ENCODE results near the gene RSPRY1. TPM values are rescaled to one million over a fixed set of nuclear protein-coding genes. Genes with fewer than 3 reads are reported as not detected.

The RSPRY1 gene
- total and polyA plus RNA-seq, 2 of the 8 experiments (the other 6 are each of a cell fraction or from before 2014, with no cell fraction given) = 11.5 to 32.5 TPM

- H4K20me1 ChIP-seq (replicated peaks in 1 of 2; ENCODE audit: control insufficient read depth in 1 of 2, insufficient read depth in 2 of 2, low read length in 2 of 2) = no peaks in the 10 kb centered on the region
- H2BK120ac ChIP-seq (replicated peaks; ENCODE audit: low read depth, low read length) = no peak overlapping the region
- H2AFZ ChIP-seq (ENCODE audit: low read length) = no peak overlapping the region
- H3K4me1 ChIP-seq (replicated peaks in 1 of 4; ENCODE audit: control insufficient read depth in 3 of 4, insufficient read depth in 4 of 4, low read length in 3 of 4) = peaks cover 0 to 5% (median 2%) of the 10 kb centered on the region in 4 experiments; a peak in 3 of 7 replicates
- DNase-seq (ENCODE audit: low read depth in 1 of 2, low spot score in 2 of 2) = no peak
- 0 out of 2 replicates have a peak overlapping the region, but pooled peaks have one; percentile 8 for H2BK15ac ChIP-seq (ENCODE audit: low read length)
- H3K4me2 ChIP-seq (ENCODE audit: insufficient read depth in 1 of 2, low read depth in 2 of 2, low read length in 2 of 2) = no peak overlapping the region
- no peaks in the 10 kb centered on the region for H3K79me1 ChIP-seq (ENCODE audit: low read depth, low read length)
- H3K27me3 ChIP-seq (replicated peaks in 1 of 4; ENCODE audit: control insufficient read depth in 3 of 4, extremely low read depth in 1 of 4, insufficient read depth in 3 of 4, low read length in 3 of 4) = no peaks in the 10 kb centered on the region
- H3K4ac ChIP-seq (replicated peaks; ENCODE audit: insufficient read length, low read depth, low read length) = no peak overlapping the region
- H3K56ac ChIP-seq (replicated peaks; ENCODE audit: insufficient read length, low read depth, low read length) = no peak overlapping the region
- no peak overlapping the region for H2BK12ac ChIP-seq (ENCODE audit: low read depth, low read length)
- no peaks in the 10 kb centered on the region for H3K9me3 ChIP-seq (ENCODE audit: insufficient read depth in 2 of 2, low read depth in 1 of 2, low read length in 1 of 2)
- no peak overlapping the region for H4K5ac ChIP-seq (ENCODE audit: insufficient read length, low read depth, low read length)
- no peak overlapping the region for H2BK20ac ChIP-seq (ENCODE audit: low read length)
- no peak overlapping the region for H4K8ac ChIP-seq (ENCODE audit: extremely low read depth, insufficient read depth, low read length)
- H3K23me2 ChIP-seq (ENCODE audit: low read depth, low read length) = no peaks in the 10 kb centered on the region
- H2AK5ac ChIP-seq (ENCODE audit: low read depth, low read length) = no peak overlapping the region
- H2BK5ac ChIP-seq (ENCODE audit: low read depth, low read length) = 0 out of 2 replicates have a peak overlapping the region, but pooled peaks have one; percentile 44
- no peak overlapping the region for H3K9ac ChIP-seq (replicated peaks in 1 of 4; ENCODE audit: extremely low read depth in 1 of 4, low read depth in 3 of 4, low read length in 3 of 4)
- no peak overlapping the region for H3K4me3 ChIP-seq (ENCODE audit: extremely low read depth in 1 of 4, insufficient read depth in 2 of 4, low read depth in 3 of 4, low read length in 4 of 4)
- CTCF ChIA-PET (ENCODE audit: partially characterized antibody) = interaction anchor here (1.0 to 3.0 kb wide), 5 partner anchors 8 to 52 kb away, joined by 3 to 9 read pairs (median 7); no protein-coding TSS in a partner anchor
- no peak overlapping the region; the same call in 1 of the 2 replicates for H3K18ac ChIP-seq (ENCODE audit: extremely low read depth, low read length)
- no peak for TF ChIP-seq TCF12 (IDR thresholded peaks at IDR 0.05; ENCODE audit: low read depth, low read length)
- TF ChIP-seq CHD2 (IDR thresholded peaks at IDR 0.05; ENCODE audit: low read length) = no peak
- TF ChIP-seq ASH2L (IDR thresholded peaks at IDR 0.05; ENCODE audit: low read length) = no peak
- TF ChIP-seq ATF2 (IDR thresholded peaks at IDR 0.05; ENCODE audit: low read length) = no peak
- no peak for TF ChIP-seq JUND (IDR thresholded peaks at IDR 0.05; ENCODE audit: low read length)
- no peak for TF ChIP-seq TEAD4 (IDR thresholded peaks at IDR 0.05; ENCODE audit: low read depth, low read length)
- TF ChIP-seq, protein P1, sequence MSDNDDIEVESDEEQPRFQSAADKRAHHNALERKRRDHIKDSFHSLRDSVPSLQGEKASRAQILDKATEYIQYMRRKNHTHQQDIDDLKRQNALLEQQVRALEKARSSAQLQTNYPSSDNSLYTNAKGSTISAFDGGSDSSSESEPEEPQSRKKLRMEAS (IDR thresholded peaks at IDR 0.05) = no peak
- no peak for TF ChIP-seq SP2 (IDR thresholded peaks at IDR 0.05; ENCODE audit: low read length)
- no peak for TF ChIP-seq SIN3A (conservative IDR thresholded peaks at IDR 0.05 in 1 of 2, IDR thresholded peaks at IDR 0.05 in 1 of 2; ENCODE audit: low read depth in 1 of 2, low read length in 2 of 2)
- TF ChIP-seq RFX5 (IDR thresholded peaks at IDR 0.05; ENCODE audit: borderline replicate concordance, low read depth, low read length) = no peak
- H3K36me3 ChIP-seq (ENCODE audit: control insufficient read depth in 2 of 4, insufficient read depth in 4 of 4, low read length in 3 of 4) = no peaks in the 10 kb centered on the region
- no peak overlapping the region for H4K91ac ChIP-seq (replicated peaks; ENCODE audit: insufficient read length, low read length)
- POLR2A ChIA-PET (ENCODE audit: partially characterized antibody) = no interaction called here
- H3K79me2 ChIP-seq (ENCODE audit: control insufficient read depth in 1 of 2, insufficient read depth in 2 of 2, low read length in 2 of 2) = no peaks in the 10 kb centered on the region
- no peak overlapping the region for H3K23ac ChIP-seq (ENCODE audit: insufficient read length)
- WGBS, 2 experiments (ENCODE audit: extremely low coverage in 1 of 2, insufficient coverage in 1 of 2, insufficient read length in 1 of 2, insufficient replicate concordance in 2 of 2, low coverage in 1 of 2, low lambda C conversion rate in 2 of 2, missing lambda C conversion rate in 1 of 2) = 84% methylated on average over 14 of the region's 14 CpGs; no CpG with 5 or more reads in 1 of the 2 experiments
- no peak for FAIRE-seq
- no peak overlapping the region for H3K14ac ChIP-seq (ENCODE audit: insufficient read length)
- H3K27ac ChIP-seq (ENCODE audit: low read depth, low read length) = no peak overlapping the region
Measured at GRCh38 chr16:57137043-57137442, 49.1 kb upstream of the RSPRY1 start.

Data from H1 (cell line).